GM12878 (cell line): ENCODE results near the gene PGAM4. TPM values are rescaled to one million over a fixed set of nuclear protein-coding genes. Genes with fewer than 3 reads are reported as not detected.

Experiments
- ATAC-seq: fragments of 200-7000 bp; cut with Tn5 transposase; 3 replicates; pipeline ENCODE4 v1.9.1; 2020; ENCODE audit warnings: mild to moderate bottlenecking, moderate library complexity
- BruUV-seq: library from RNA; stranded (reverse); fragments of 400-500 nt; replicated peaks from 2 replicates; lab custom pipeline; 2021; lab: Mats Ljungman, UMichigan
- CTCF ChIA-PET: fragments of 300-600 bp; sonication (Branson Sonifier 250); formaldehyde crosslinking; extraction: SDS; loops from one replicate; lab custom pipeline; 2021; ENCODE audit warnings: inconsistent platforms; lab: Yijun Ruan, JAX
- POLR2A ChIA-PET: fragments of 350-600 bp; formaldehyde crosslinking; extraction: SDS; loops from one replicate; lab custom pipeline; 2021; ENCODE audit warnings: inconsistent platforms; lab: Charles Lee
- RAD21 ChIA-PET: fragments of 300-600 bp; sonication (Branson Sonifier 250); formaldehyde crosslinking; loops from one replicate; lab custom pipeline; 2023; ENCODE audit warnings: antibody characterized with exemption; ENCODE audit not compliant: unreplicated experiment; lab: Charles Lee
- SMC1A ChIA-PET: fragments of 300-600 bp; sonication (Branson Sonifier 250); formaldehyde crosslinking; loops from one replicate; lab custom pipeline; 2023; ENCODE audit not compliant: unreplicated experiment, uncharacterized antibody; lab: Charles Lee
- DNase-seq: peaks from one replicate; pipeline ENCODE4 v3.0.0-alpha.2; 2011; ENCODE audit warnings: low read depth, low spot score
- FAIRE-seq: peaks from 3 replicates; lab custom pipeline; 2011; peaks lifted over from hg19 to GRCh38; lab: Jason Lieb, UNC
- H2AFZ ChIP-seq: 2 replicates; pipeline ENCODE4 v1.6.0; 2011; ENCODE audit warnings: low read depth, low read length, control low read depth; ENCODE audit not compliant: control insufficient read depth
- H3K27ac ChIP-seq: 2 replicates; pipeline ENCODE4 v1.5.1; 2011; ENCODE audit warnings: control low read depth; ENCODE audit not compliant: control insufficient read depth, insufficient read depth
- H3K27me3 ChIP-seq, 2 experiments: replicated peaks in 1 of 2; 2 replicates each; pipeline versions ENCODE4 v1.6.0 to v1.6.1; 2011; ENCODE audit warnings: low read length in 1 of 2; ENCODE audit not compliant: control insufficient read depth in 2 of 2, insufficient read depth in 2 of 2
- H3K36me3 ChIP-seq, 2 experiments: 2 replicates each; pipeline ENCODE4 v1.5.1; 2011; ENCODE audit warnings: low read length in 1 of 2; ENCODE audit not compliant: control insufficient read depth in 2 of 2, insufficient read depth in 2 of 2
- H3K4me1 ChIP-seq: 2 replicates; pipeline ENCODE4 v1.6.1; 2011; ENCODE audit warnings: mild to moderate bottlenecking, low read length, moderate library complexity, mixed read lengths; ENCODE audit not compliant: control insufficient read depth, insufficient read depth
- H3K4me2 ChIP-seq: 2 replicates; pipeline ENCODE4 v1.6.0; 2011; ENCODE audit warnings: control low read depth; ENCODE audit not compliant: control insufficient read depth, insufficient read depth
- H3K4me3 ChIP-seq: fragments of 200-600 bp; sonication (generic); 2 replicates; pipeline ENCODE4 v1.5.1; 2016
- H3K79me2 ChIP-seq: 2 replicates; pipeline ENCODE4 v1.6.0; 2011; ENCODE audit warnings: low read length; ENCODE audit not compliant: control insufficient read depth, insufficient read depth
- H3K9ac ChIP-seq: 2 replicates; pipeline ENCODE4 v1.8.0; 2011; ENCODE audit warnings: low read length, control low read depth, mixed read lengths; ENCODE audit not compliant: control insufficient read depth, insufficient read depth
- H3K9me3 ChIP-seq: replicated peaks from 3 replicates; pipeline ENCODE4 v1.5.1; 2011; ENCODE audit warnings: mild to moderate bottlenecking, low read length; ENCODE audit not compliant: control insufficient read depth, insufficient read depth
- H4K20me1 ChIP-seq: 2 replicates; pipeline ENCODE4 v1.6.0; 2011; ENCODE audit not compliant: control insufficient read depth, insufficient read depth
- BACH1 ChIP-seq: fragments of 450-650 bp; IDR thresholded peaks from 2 replicates; pipeline ENCODE4 v1.6.1; 2017; ENCODE audit warnings: mild to moderate bottlenecking, borderline replicate concordance
- CBFB ChIP-seq: IDR thresholded peaks from 2 replicates; pipeline ENCODE4 v1.6.1; 2016; ENCODE audit warnings: antibody characterized with exemption, low read depth
- CHD1 ChIP-seq: IDR thresholded peaks from 2 replicates; pipeline ENCODE4 v1.6.1; 2012; ENCODE audit warnings: low read depth, low read length, improper control_type of control experiment
- CUX1 ChIP-seq: IDR thresholded peaks from 2 replicates; pipeline ENCODE4 v1.6.1; 2012; ENCODE audit warnings: improper control_type of control experiment, low read depth, low read length; ENCODE audit not compliant: insufficient replicate concordance
- FOXK2 ChIP-seq: fragments of 450-650 bp; IDR thresholded peaks from 2 replicates; pipeline ENCODE4 v1.6.1; 2017; ENCODE audit warnings: mild to moderate bottlenecking, moderate library complexity
- HCFC1 ChIP-seq: fragments of 150-350 bp; IDR thresholded peaks from 2 replicates; pipeline ENCODE4 v1.6.1; 2014; ENCODE audit warnings: low read length
- HDAC6 ChIP-seq: fragments of 200-600 bp; sonication (generic); IDR thresholded peaks from one replicate; pipeline ENCODE4 v1.8.0; 2017; ENCODE audit warnings: antibody characterized with exemption; ENCODE audit not compliant: unreplicated experiment
- PAX5 ChIP-seq: IDR thresholded peaks from 2 replicates; pipeline ENCODE4 v1.6.1; 2011; ENCODE audit warnings: low read depth, low read length, borderline replicate concordance
- RFX5 ChIP-seq: IDR thresholded peaks from 2 replicates; pipeline ENCODE4 v1.6.1; 2011; ENCODE audit warnings: low read depth, low read length, improper control_type of control experiment
- SKIL ChIP-seq: fragments of 450-650 bp; IDR thresholded peaks from 2 replicates; pipeline ENCODE4 v1.6.1; 2017; ENCODE audit warnings: mild to moderate bottlenecking, low read depth, inconsistent platforms; ENCODE audit not compliant: poor library complexity, severe bottlenecking
- ZNF207 ChIP-seq: fragments of 450-650 bp; IDR thresholded peaks from 2 replicates; pipeline ENCODE4 v1.6.1; 2014; ENCODE audit warnings: antibody characterized with exemption, mild to moderate bottlenecking, borderline replicate concordance
- WGBS: methylation state at CpG from one replicate; pipeline ENCODE4 v1.1.6; 2016; ENCODE audit warnings: low lambda C conversion rate; ENCODE audit not compliant: insufficient replicate concordance, insufficient coverage; ENCODE audit errors: missing lambda C conversion rate; 5-methylcytosine and 5-hydroxymethylcytosine counted together
- in situ Hi-C: fragments of 300-500 bp; cut with MboI; formaldehyde crosslinking; loops from 9 replicates; pipeline ENCODE4 v1.14.3; 2018; ENCODE audit warnings: mixed read lengths
- intact Hi-C: fragments of 100-400 bp; cut with micrococcal nuclease; formaldehyde crosslinking; loops from one replicate; pipeline ENCODE4 v1.14.2; 2022; ENCODE audit not compliant: unreplicated experiment
- polyA plus RNA-seq, 11 experiments: library from polyadenylated mRNA; depleted of rRNA in 4 of 11; unstranded in 6 of 11; stranded (reverse) in 5 of 11; fragments of >200 nt; fragmentation: Nextera tagmentation in 4 of 11; fragmentation: Illumina TruSeq in 1 of 11; extraction: Ambion mirVana in 4 of 11; extraction: Trizol in 1 of 11; gene quantifications; 1 replicate in 1 of 11; 2 replicates in 10 of 11; pipeline versions ENCODE4 v1.2.1 to v1.2.3, GENCODE V29; 2011 to 2016; ENCODE audit warnings: inconsistent platforms in 2 of 11, missing spikeins in 2 of 11, low read depth in 1 of 11
- total RNA-seq, 4 experiments: library from RNA; depleted of rRNA in 3 of 4; stranded (reverse); fragments of >200 nt in 3 of 4; fragmentation: Illumina TruSeq in 1 of 4; extraction: Trizol in 1 of 4; gene quantifications; 2 replicates each; pipeline versions ENCODE4 v1.2.1 to v1.2.3, GENCODE V29; 2013 to 2021

The PGAM4 gene
- total and polyA plus RNA-seq, 10 of the 15 experiments (the other 5 are each of a cell fraction or from before 2014, with no cell fraction given), result 0.24 to 0.80 (median 0.36) TPM; not detected in 6

GRCh38 chrX:77953302-77953701 is 16.1 kb downstream of the PGAM4 start:
- Histone ChIP-seq H3K4me1 (no peaks in the 10 kb centered on the region), H3K27me3 (no peaks in the 10 kb centered on the region), H4K20me1 (no peaks in the 10 kb centered on the region), H3K9me3 (peaks cover 1% of the 10 kb centered on the region; the same call in 1 of the 3 replicates), H3K9ac (no peak overlapping the region), H3K27ac (no peak overlapping the region), H2AFZ (no peak overlapping the region), H3K79me2 (no peaks in the 10 kb centered on the region), H3K4me3 (no peak overlapping the region), H3K36me3 (no peaks in the 10 kb centered on the region), H3K4me2 (no peak overlapping the region)
- POLR2A ChIA-PET, result no interaction called here
- no peak for DNase-seq
- RAD21 ChIA-PET, result no interaction called here
- in situ Hi-C loops, result no loop called here
- WGBS, result 0% methylated on average over 1 of the region's 1 CpG
- intact Hi-C loops, result no loop called here
- SMC1A ChIA-PET, result interaction anchor here (0.6 to 1.6 kb wide), 2 partner anchors 10 to 76 kb away, joined by 3 to 6 read pairs; no protein-coding TSS in a partner anchor
- CTCF ChIA-PET, result interaction anchor here (1.0 to 2.0 kb wide), 3 partner anchors 10 to 139 kb away, joined by 3 to 7 read pairs (median 3); no protein-coding TSS in a partner anchor
- BruUV-seq, result no TSS peak
- TF ChIP-seq HCFC1, result no peak
- no peak for ATAC-seq
- no peak for FAIRE-seq

GRCh38 chrX:77952173-77952572 is 17.3 kb downstream of the PGAM4 start:
- no peaks in the 10 kb centered on the region for H3K27me3 ChIP-seq
- RAD21 ChIA-PET, result no interaction called here
- H3K27ac ChIP-seq, result no peak overlapping the region
- no peak overlapping the region for H2AFZ ChIP-seq
- no peaks in the 10 kb centered on the region for H3K4me1 ChIP-seq
- no TSS peak for BruUV-seq
- CTCF ChIA-PET, result no interaction called here
- H3K9me3 ChIP-seq, result no peaks in the 10 kb centered on the region; the same call in 2 of the 3 replicates
- H3K79me2 ChIP-seq, result no peaks in the 10 kb centered on the region
- H3K9ac ChIP-seq, result no peak overlapping the region
- no peaks in the 10 kb centered on the region for H4K20me1 ChIP-seq
- SMC1A ChIA-PET, result no interaction called here
- in situ Hi-C loops (no loop called here), intact Hi-C loops (no loop called here)
- POLR2A ChIA-PET, result no interaction called here
- no peak overlapping the region for H3K4me3 ChIP-seq
- 45% methylated on average over 1 of the region's 1 CpG for WGBS
- DNase-seq, result no peak
- no peak for ATAC-seq
- H3K36me3 ChIP-seq, result no peaks in the 10 kb centered on the region
- H3K4me2 ChIP-seq, result no peak overlapping the region
- FAIRE-seq, result peak; percentile 66
- TF ChIP-seq FOXK2 (no peak), BACH1 (no peak), RFX5 (no peak), HDAC6 (no peak), CUX1 (no peak), ZNF207 (no peak), PAX5 (no peak), CBFB (no peak), CHD1 (no peak), SKIL (no peak)
